ENCODE measurements around the gene FLNA. TPM values are rescaled to one million over a fixed set of nuclear protein-coding genes. Genes with fewer than 3 reads are reported as not detected.

FLNA gene
- total and polyA plus RNA-seq, 9 of the 15 experiments (the other 6 are each of a cell fraction or from before 2014, with no cell fraction given): 6.2 to 735 (median 135) TPM

GRCh38 chrX:154398668-154399526, 24.5 kb upstream of the FLNA start (continued):
- peak; percentile 46; the same call in 1 of the 2 replicates for TF ChIP-seq REST (IDR thresholded peaks at IDR 0.05; ENCODE audit: borderline replicate concordance)
- TF ChIP-seq REST (CRISPR knock-in tag; IDR thresholded peaks at IDR 0.05; ENCODE audit: low read depth): no peak
- peak; percentile 51 to 66 for TF ChIP-seq RAD21 (CRISPR knock-in tag; conservative IDR thresholded peaks at IDR 0.05 in 1 of 2, IDR thresholded peaks at IDR 0.05 in 1 of 2)
- 0 out of 2 replicates have a peak, but pooled peaks have one; percentile 12 for TF ChIP-seq STAT5A (IDR thresholded peaks at IDR 0.05; ENCODE audit: borderline replicate concordance, low read length)
- peak; percentile 95 for TF ChIP-seq RBM22 (IDR thresholded peaks at IDR 0.05; ENCODE audit: low read depth, low read length, poor library complexity, severe bottlenecking)
- TF ChIP-seq ZNF639 (CRISPR knock-in tag; conservative IDR thresholded peaks at IDR 0.05 in 1 of 2, IDR thresholded peaks at IDR 0.05 in 1 of 2): peak in 1 of 2 experiments; percentile 2; a peak in 1 of 4 replicates
- TF ChIP-seq EP300 (IDR thresholded peaks at IDR 0.05; ENCODE audit: low read length): no peak
- peak; percentile 85 for TF ChIP-seq CHD1 (IDR thresholded peaks at IDR 0.05; ENCODE audit: low read length)
- peak; percentile 90 to 96 for TF ChIP-seq MNT (conservative IDR thresholded peaks at IDR 0.05)
- TF ChIP-seq ZNF239 (CRISPR knock-in tag; IDR thresholded peaks at IDR 0.05): no peak
- no peak for TF ChIP-seq ZNF655 (CRISPR knock-in tag; IDR thresholded peaks at IDR 0.05)
- TF ChIP-seq KAT7 (CRISPR knock-in tag; IDR thresholded peaks at IDR 0.05; ENCODE audit: borderline replicate concordance): no peak; the same call in 1 of the 2 replicates
